22Rv1 (cell line): ENCODE measurements around the gene CEP164.

Source experiments
- H3K27ac ChIP-seq: fragments of 450-650 bp; 2 replicates; pipeline ENCODE4 v1.5.1; 2017
- ZFX ChIP-seq: fragments of 450-650 bp; IDR thresholded peaks from 2 replicates; pipeline ENCODE4 v1.6.1; 2017; ENCODE audit warnings: antibody characterized with exemption, borderline replicate concordance
- TF ChIP-seq, protein P1 (sequence below): fragments of 450-650 bp; IDR thresholded peaks from 2 replicates; pipeline ENCODE4 v1.5.1; 2017; ENCODE audit warnings: mild to moderate bottlenecking

CEP164 gene

DNA sequence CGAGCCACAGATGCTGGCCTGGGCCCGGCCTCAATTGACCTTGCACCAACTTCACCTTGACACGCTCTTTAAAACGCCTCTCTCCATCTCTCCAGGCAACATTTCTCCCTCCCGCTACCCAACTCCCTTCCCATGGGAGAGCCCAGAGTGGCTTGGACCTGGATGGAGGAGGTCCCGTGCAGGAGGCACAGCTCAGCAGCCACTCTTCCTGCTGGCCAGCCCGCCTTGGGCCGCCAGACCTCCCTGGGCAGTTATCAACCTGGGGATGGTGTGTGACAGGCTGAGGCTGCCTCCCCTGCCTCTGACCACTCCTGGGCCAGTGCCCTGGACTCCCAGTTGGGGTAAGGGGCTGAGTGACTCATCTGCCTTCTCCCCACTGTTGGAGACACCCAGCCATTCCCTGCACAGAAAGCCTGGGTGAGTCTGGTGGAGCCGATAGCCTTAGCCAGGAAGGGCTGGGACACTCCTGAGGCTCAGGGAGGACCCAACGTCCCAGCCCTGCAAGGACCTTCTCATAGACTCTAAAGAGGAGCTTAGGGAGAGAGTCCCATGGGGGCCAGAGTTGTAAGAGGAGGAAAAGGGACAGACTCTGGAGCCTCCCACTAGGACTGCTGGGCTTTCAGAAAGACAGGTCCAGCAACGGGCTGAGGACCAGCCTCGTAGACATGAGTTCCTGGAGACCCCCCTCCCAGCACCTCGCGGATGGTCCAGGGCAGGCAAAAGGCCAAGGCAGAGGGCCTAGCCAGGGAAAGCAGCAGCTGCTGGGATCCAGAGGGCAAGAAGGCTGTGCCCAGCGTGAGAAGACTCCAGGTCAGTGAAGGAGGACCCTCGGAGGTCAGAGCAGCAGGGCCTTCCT lies 131.7 kb downstream of the CEP164 start:
- no peak overlapping the region for H3K27ac ChIP-seq
- TF ChIP-seq, protein P1, sequence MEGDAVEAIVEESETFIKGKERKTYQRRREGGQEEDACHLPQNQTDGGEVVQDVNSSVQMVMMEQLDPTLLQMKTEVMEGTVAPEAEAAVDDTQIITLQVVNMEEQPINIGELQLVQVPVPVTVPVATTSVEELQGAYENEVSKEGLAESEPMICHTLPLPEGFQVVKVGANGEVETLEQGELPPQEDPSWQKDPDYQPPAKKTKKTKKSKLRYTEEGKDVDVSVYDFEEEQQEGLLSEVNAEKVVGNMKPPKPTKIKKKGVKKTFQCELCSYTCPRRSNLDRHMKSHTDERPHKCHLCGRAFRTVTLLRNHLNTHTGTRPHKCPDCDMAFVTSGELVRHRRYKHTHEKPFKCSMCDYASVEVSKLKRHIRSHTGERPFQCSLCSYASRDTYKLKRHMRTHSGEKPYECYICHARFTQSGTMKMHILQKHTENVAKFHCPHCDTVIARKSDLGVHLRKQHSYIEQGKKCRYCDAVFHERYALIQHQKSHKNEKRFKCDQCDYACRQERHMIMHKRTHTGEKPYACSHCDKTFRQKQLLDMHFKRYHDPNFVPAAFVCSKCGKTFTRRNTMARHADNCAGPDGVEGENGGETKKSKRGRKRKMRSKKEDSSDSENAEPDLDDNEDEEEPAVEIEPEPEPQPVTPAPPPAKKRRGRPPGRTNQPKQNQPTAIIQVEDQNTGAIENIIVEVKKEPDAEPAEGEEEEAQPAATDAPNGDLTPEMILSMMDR = no peak
- no peak for TF ChIP-seq ZFX

DNA sequence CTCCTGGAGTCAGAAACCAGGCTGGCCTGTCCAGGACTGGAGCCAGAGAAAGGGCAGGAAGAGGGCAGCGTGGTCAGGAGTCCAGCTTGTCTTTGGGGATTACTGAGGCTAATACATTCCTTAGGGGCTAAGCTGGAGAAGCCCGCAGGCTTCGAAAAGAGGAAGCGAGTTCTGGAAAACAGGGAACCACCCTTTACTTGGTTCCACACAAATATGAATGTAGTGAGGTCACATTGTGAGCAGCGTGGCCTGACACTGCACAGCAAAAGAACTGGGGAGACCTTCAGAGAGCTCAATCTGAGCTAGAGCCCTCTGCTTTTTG lies 132.3 kb downstream of the CEP164 start:
- TF ChIP-seq, protein P1 = no peak
- TF ChIP-seq ZFX = no peak
- no peak overlapping the region for H3K27ac ChIP-seq

DNA sequence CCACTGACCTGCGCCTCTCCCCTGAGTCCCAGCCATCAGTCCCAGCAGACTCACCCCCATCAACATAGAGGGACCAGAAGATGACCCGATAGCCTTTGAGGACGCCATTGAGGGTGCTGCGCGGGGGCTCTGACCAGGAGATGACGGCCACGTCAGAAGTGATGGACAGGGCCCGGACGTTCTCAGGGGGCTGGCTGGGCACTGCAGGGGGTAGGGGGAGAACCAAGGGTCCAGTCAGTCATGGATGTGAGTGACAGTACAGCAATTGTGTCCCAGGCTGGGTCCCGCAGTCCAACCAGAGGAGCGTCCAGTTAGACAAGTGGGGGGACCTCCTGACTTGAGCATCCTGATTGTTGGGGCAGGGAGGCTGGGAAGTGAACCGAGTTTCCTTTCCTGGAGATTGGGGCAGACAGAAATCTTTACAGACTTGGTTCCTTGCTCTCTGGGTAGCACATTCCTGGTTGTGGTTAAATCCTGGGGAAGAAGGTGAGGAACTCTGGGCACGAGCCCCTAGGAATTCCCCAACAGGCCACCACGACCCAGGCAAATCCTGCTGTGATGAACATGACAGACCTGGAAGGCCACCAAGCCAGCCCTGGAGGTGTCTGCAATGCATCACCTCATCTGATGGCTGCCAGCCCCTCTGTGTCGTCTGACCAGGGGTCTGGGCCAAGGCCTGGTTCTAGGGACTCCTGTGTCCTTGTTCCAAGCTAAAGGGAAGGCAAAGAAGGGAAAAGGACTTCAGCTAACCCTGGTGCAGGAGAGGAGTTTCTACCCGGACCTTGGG lies 133.9 kb downstream of the CEP164 start:
- no peak overlapping the region for H3K27ac ChIP-seq
- TF ChIP-seq, protein P1 = no peak
- no peak for TF ChIP-seq ZFX

DNA sequence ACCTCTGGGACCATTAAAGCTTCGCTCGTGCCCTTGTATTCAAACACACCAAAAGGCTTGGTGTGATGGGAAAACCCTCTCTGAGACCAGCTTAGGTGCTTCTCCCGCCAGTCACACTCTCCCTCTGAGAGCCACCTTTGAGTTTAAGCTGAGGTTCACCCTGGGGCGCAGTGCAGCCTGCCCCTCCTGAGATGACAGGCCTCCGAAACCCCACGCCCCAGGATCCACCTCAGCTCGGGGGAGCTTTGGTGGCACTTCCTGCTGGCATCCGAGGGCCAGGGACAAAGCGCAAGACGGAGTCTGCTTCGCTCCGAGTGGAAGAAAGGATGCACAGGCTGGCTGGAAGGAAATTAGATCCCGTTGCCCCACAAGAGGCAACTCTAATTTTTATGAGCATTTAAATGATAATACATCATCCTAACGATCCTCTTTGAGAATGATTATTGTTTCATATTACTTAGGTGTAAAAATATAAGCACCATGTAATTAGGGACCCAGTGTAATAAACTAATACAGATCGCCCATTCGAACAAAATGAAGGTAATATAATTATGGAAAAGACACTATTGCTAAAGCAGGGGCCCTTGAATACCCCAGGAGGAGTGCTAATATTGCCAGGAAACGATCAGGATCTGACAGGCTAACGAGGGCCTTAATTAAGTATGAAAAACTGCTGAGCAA lies 134.7 kb downstream of the CEP164 start:
- TF ChIP-seq ZFX = no peak
- TF ChIP-seq, protein P1 = no peak
- H3K27ac ChIP-seq = no peak overlapping the region

DNA sequence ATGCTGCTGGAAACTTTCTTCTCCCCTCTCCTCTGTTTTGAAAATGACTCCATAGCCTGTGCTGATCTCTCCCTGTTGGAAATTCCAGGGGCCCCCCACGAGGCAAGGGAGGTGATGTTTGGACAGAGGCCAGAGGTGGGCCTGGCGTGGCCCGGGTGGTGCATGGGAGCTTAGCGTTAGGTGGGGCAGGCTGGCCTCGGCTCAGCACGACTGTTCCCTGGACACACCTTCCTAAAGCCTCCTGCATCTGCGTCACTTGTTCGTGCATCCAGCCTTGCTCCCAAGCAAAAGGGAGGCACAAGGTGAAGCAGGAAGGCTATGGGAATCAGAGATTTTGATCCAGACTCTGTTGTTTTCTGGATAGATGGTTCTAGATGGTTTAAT lies 135.2 kb downstream of the CEP164 start:
- no peak for TF ChIP-seq ZFX
- TF ChIP-seq, protein P1 = no peak
- no peak overlapping the region for H3K27ac ChIP-seq
